ENCODE results near the gene RALGPS1. TPM values are rescaled to one million over a fixed set of nuclear protein-coding genes. Genes with fewer than 3 reads are reported as not detected.

Gene RALGPS1
- total RNA-seq, 4 donors from 2014 or later: 2.2 to 10.3 (median 5.4) TPM

- H3K27ac ChIP-seq: no peak overlapping the region
- ATAC-seq: no peak
These were observed 318.4 kb downstream of the RALGPS1 start for GRCh38 chr9:127232833-127233549.

GRCh38 chr9:127233550-127233949 lies 319.0 kb downstream of the RALGPS1 start:
- TF ChIP-seq POLR2A (IDR thresholded peaks at IDR 0.05): no peak
- TF ChIP-seq CTCF (IDR thresholded peaks at IDR 0.05 in 4 of 5, conservative IDR thresholded peaks at IDR 0.05 in 1 of 5): no peak
- no peaks in the 10 kb centered on the region for H3K9me3 ChIP-seq
- DNase-seq (no peak), ATAC-seq (no peak)
- H3K27ac ChIP-seq: no peak overlapping the region
- H3K27me3 ChIP-seq: no peaks in the 10 kb centered on the region
- intact Hi-C loops (cut with DNase I; ENCODE audit: low total_unique reads): no loop called here
- in situ Hi-C loops (cut with MboI; ENCODE audit: low sequenced_read_pairs in 4 of 4): loop anchor here in 1 of 4 donors (25.0 kb wide), 1 partner anchor 679 kb away; the partner anchor contains the start of gene ST6GALNAC4
- no peak overlapping the region for H3K4me3 ChIP-seq
- no peaks in the 10 kb centered on the region for H3K4me1 ChIP-seq
- no peaks in the 10 kb centered on the region for H3K36me3 ChIP-seq

More at GRCh38 chr9:127232833-127233549, 318.4 kb downstream of the RALGPS1 start:
- in situ Hi-C loops (cut with MboI; ENCODE audit: low sequenced_read_pairs in 4 of 4): loop anchor here in 1 of 4 donors (25.0 kb wide), 1 partner anchor 679 kb away; the partner anchor contains the start of gene ST6GALNAC4
- intact Hi-C loops (cut with DNase I; ENCODE audit: low total_unique reads): no loop called here
- Histone ChIP-seq H3K27me3 (no peaks in the 10 kb centered on the region), H3K9me3 (no peaks in the 10 kb centered on the region), H3K4me3 (no peak overlapping the region), H3K36me3 (no peaks in the 10 kb centered on the region), H3K4me1 (no peaks in the 10 kb centered on the region)
- TF ChIP-seq POLR2A (IDR thresholded peaks at IDR 0.05) (no peak), CTCF (IDR thresholded peaks at IDR 0.05 in 4 of 5, conservative IDR thresholded peaks at IDR 0.05 in 1 of 5) (no peak)
- no peak for DNase-seq

- ATAC-seq (no peak), DNase-seq (no peak)
- H3K27me3 ChIP-seq: no peaks in the 10 kb centered on the region
- TF ChIP-seq POLR2A (IDR thresholded peaks at IDR 0.05) (no peak), CTCF (IDR thresholded peaks at IDR 0.05 in 4 of 5, conservative IDR thresholded peaks at IDR 0.05 in 1 of 5) (no peak)
- no peaks in the 10 kb centered on the region for H3K9me3 ChIP-seq
- H3K4me1 ChIP-seq: no peaks in the 10 kb centered on the region
- intact Hi-C loops (cut with DNase I; ENCODE audit: low total_unique reads) (no loop called here), in situ Hi-C loops (cut with MboI; ENCODE audit: low sequenced_read_pairs in 4 of 4) (loop anchor here in 1 of 4 donors (25.0 kb wide), 1 partner anchor 678 kb away; the partner anchor contains the start of gene ST6GALNAC4)
- no peaks in the 10 kb centered on the region for H3K36me3 ChIP-seq
- H3K27ac ChIP-seq: no peak overlapping the region
- no peak overlapping the region for H3K4me3 ChIP-seq
These were observed 319.4 kb downstream of the RALGPS1 start for GRCh38 chr9:127233989-127234388.

GRCh38 chr9:127237801-127238200 lies 323.2 kb downstream of the RALGPS1 start:
- no peak for ATAC-seq
- Histone ChIP-seq H3K9me3 (no peaks in the 10 kb centered on the region), H3K27me3 (no peaks in the 10 kb centered on the region), H3K27ac (no peak overlapping the region), H3K4me3 (no peak overlapping the region), H3K36me3 (no peaks in the 10 kb centered on the region), H3K4me1 (no peaks in the 10 kb centered on the region)
- DNase-seq: no peak
- in situ Hi-C loops (cut with MboI; ENCODE audit: low sequenced_read_pairs in 4 of 4): loop anchor here in 1 of 4 donors (25.0 kb wide), 1 partner anchor 674 kb away; the partner anchor contains the start of gene ST6GALNAC4
- no peak for TF ChIP-seq CTCF (IDR thresholded peaks at IDR 0.05 in 4 of 5, conservative IDR thresholded peaks at IDR 0.05 in 1 of 5)
- no peak for TF ChIP-seq POLR2A (IDR thresholded peaks at IDR 0.05)
- intact Hi-C loops (cut with DNase I; ENCODE audit: low total_unique reads): no loop called here

Measured in gastrocnemius medialis (tissue), 4 donors.